Testis (tissue), 3 donors: ENCODE data around the gene WFIKKN2. TPM values are rescaled to one million over a fixed set of nuclear protein-coding genes. Genes with fewer than 3 reads are reported as not detected.

ENCODE experiments used
- DNase-seq: peaks from one replicate; pipeline ENCODE4 v3.0.0-alpha.2; 2019
- H3K27ac ChIP-seq, 2 donors: fragments of 200-600 bp; sonication (generic); one replicate each; pipeline ENCODE4 v1.5.1; 2019
- H3K27me3 ChIP-seq: fragments of 200-600 bp; sonication (generic); one replicate; pipeline ENCODE4 v1.5.1; 2019
- H3K36me3 ChIP-seq: fragments of 200-600 bp; sonication (generic); one replicate; pipeline ENCODE4 v1.5.1; 2017; ENCODE audit warnings: low read depth; ENCODE audit errors: missing control alignments
- H3K4me1 ChIP-seq: fragments of 200-600 bp; sonication (generic); one replicate; pipeline ENCODE4 v1.5.1; 2019
- H3K4me3 ChIP-seq, 2 donors: fragments of 200-600 bp; sonication (generic); one replicate each; pipeline ENCODE4 v1.5.1; 2017 to 2019
- H3K9me3 ChIP-seq: fragments of 200-600 bp; sonication (generic); one replicate; pipeline ENCODE4 v1.5.1; 2017
- CTCF ChIP-seq, 3 experiments: fragments of 450-650 bp in 2 of 3; fragments of 200-600 bp in 1 of 3; sonication (generic) in 1 of 3; IDR thresholded peaks; one replicate each; pipeline ENCODE4 v1.5.1; 2016 to 2019; ENCODE audit warnings: antibody characterized with exemption in 3 of 3, mild to moderate bottlenecking in 2 of 3, moderate library complexity in 1 of 3
- POLR2A ChIP-seq: fragments of 450-650 bp; IDR thresholded peaks from one replicate; pipeline ENCODE4 v1.6.1; 2017; ENCODE audit warnings: antibody characterized with exemption, mild to moderate bottlenecking, moderate library complexity
- WGBS, 2 donors: methylation state at CpG; one replicate each; pipeline ENCODE4 v1.1.5; 2018; 5-methylcytosine and 5-hydroxymethylcytosine counted together
- intact Hi-C: fragments of 100-400 bp; cut with DNase I; formaldehyde crosslinking; loops from one replicate; pipeline ENCODE4 v1.15.1; 2023; ENCODE audit warnings: low total_unique reads
- polyA plus RNA-seq: library from polyadenylated mRNA; stranded (reverse); fragments of 350-450 nt; fragmentation: Illumina TruSeq; extraction: RNeasy Lipid Tissue Mini Kit (QIAGEN cat#74804); gene quantifications from one replicate; pipeline ENCODE4 v1.2.3, GENCODE V29; 2014; ENCODE audit warnings: low read depth, low replicate concordance; ENCODE audit not compliant: insufficient read depth
- total RNA-seq, 2 donors: library from RNA; depleted of rRNA; stranded (reverse); fragments of >200 nt; gene quantifications; one replicate each; pipeline ENCODE4 v1.2.3, GENCODE V29; 2016

WFIKKN2 gene
- total and polyA plus RNA-seq, 3 donors from 2014 or later = 3.7 to 7.3 (median 6.8) TPM

- Histone ChIP-seq H3K27me3 (no peaks in the 10 kb centered on the region), H3K9me3 (no peaks in the 10 kb centered on the region), H3K27ac (no peak overlapping the region), H3K36me3 (no peaks in the 10 kb centered on the region), H3K4me3 (no peak overlapping the region), H3K4me1 (peaks cover 58% of the 10 kb centered on the region)
- 80 to 89% methylated on average over 4 to 12 of the region's 12 CpGs for WGBS, 2 donors
- intact Hi-C loops = loop anchor here (10.0 kb wide), 1 partner anchor 278 kb away; no protein-coding TSS in a partner anchor
- no peak for DNase-seq
- no peak for TF ChIP-seq POLR2A
- no peak for TF ChIP-seq CTCF (IDR thresholded peaks at IDR 0.05)
Measured at GRCh38 chr17:50832267-50832863, 3.0 kb upstream of the WFIKKN2 start.

GRCh38 chr17:50832864-50833381 is 2.5 kb upstream of the WFIKKN2 start:
- no peak for TF ChIP-seq CTCF (IDR thresholded peaks at IDR 0.05)
- TF ChIP-seq POLR2A = no peak
- no peaks in the 10 kb centered on the region for H3K9me3 ChIP-seq
- 54 to 57% methylated on average over 13 of the region's 13 CpGs for WGBS, 2 donors
- H3K27ac ChIP-seq = no peak overlapping the region
- H3K27me3 ChIP-seq = no peaks in the 10 kb centered on the region
- peaks cover 63% of the 10 kb centered on the region for H3K4me1 ChIP-seq
- intact Hi-C loops = loop anchor here (10.0 kb wide), 1 partner anchor 278 kb away; no protein-coding TSS in a partner anchor
- DNase-seq = no peak
- H3K4me3 ChIP-seq = no peak overlapping the region
- H3K36me3 ChIP-seq = no peaks in the 10 kb centered on the region

- H3K9me3 ChIP-seq = no peaks in the 10 kb centered on the region
- H3K4me3 ChIP-seq = peak overlapping the region in 1 of 2 donors; percentile 13
- intact Hi-C loops = loop anchor here (10.0 kb wide), 1 partner anchor 279 kb away; no protein-coding TSS in a partner anchor
- no peaks in the 10 kb centered on the region for H3K27me3 ChIP-seq
- no peak for DNase-seq
- H3K36me3 ChIP-seq = no peaks in the 10 kb centered on the region
- peak overlapping the region in 1 of 2 donors; percentile 87 for H3K27ac ChIP-seq
- WGBS, 2 donors = 68 to 69% methylated on average over 37 to 38 of the region's 38 CpGs
- no peak for TF ChIP-seq CTCF (IDR thresholded peaks at IDR 0.05)
- no peak for TF ChIP-seq POLR2A
- H3K4me1 ChIP-seq = peaks cover 65% of the 10 kb centered on the region
Measured at GRCh38 chr17:50833510-50834428, 1.6 kb upstream of the WFIKKN2 start.

- peak; percentile 80 for DNase-seq
- Histone ChIP-seq H3K4me1 (peaks cover 59% of the 10 kb centered on the region), H3K9me3 (no peaks in the 10 kb centered on the region), H3K36me3 (no peaks in the 10 kb centered on the region), H3K4me3 (peak overlapping the region in 1 of 2 donors; percentile 2), H3K27me3 (no peaks in the 10 kb centered on the region), H3K27ac (peak overlapping the region; percentile 59 to 87)
- TF ChIP-seq CTCF (IDR thresholded peaks at IDR 0.05) (no peak), POLR2A (no peak)
- intact Hi-C loops = loop anchor here (5.0 to 10.0 kb wide), 2 partner anchors 47 to 280 kb away; no protein-coding TSS in a partner anchor
- WGBS, 2 donors = 11 to 36% methylated on average over 13 to 38 of the region's 38 CpGs
Measured at GRCh38 chr17:50834429-50835300, 721 bp upstream of the WFIKKN2 start.
